Mesenchymal stem cell (in vitro differentiated cells and primary cell): ENCODE data around the gene PPP6R3.
A peak's percentile ranks its signal among the peaks of the same experiment; 100 is the strongest.

Experiments
- DNase-seq: peaks from one replicate; pipeline ENCODE4 v3.0.0-alpha.2; 2013
- H2AFZ ChIP-seq: one replicate; pipeline ENCODE4 v1.6.1; 2013; ENCODE audit warnings: low read depth, mild to moderate bottlenecking, control low read depth, inconsistent platforms, low read length, moderate library complexity
- H2AK5ac ChIP-seq: 2 replicates; pipeline ENCODE4 v1.6.1; 2013; ENCODE audit warnings: low read length, moderate library complexity, mild to moderate bottlenecking, inconsistent platforms; ENCODE audit not compliant: severe bottlenecking
- H2BK120ac ChIP-seq: one replicate; pipeline ENCODE4 v1.6.1; 2013; ENCODE audit warnings: low read depth, mild to moderate bottlenecking, inconsistent platforms, low read length, moderate library complexity
- H2BK12ac ChIP-seq, 2 experiments: one replicate each; pipeline ENCODE4 v1.6.1; 2013; ENCODE audit warnings: inconsistent platforms in 2 of 2, low read length in 2 of 2, mild to moderate bottlenecking in 2 of 2, moderate library complexity in 2 of 2, control low read depth in 1 of 2
- H2BK15ac ChIP-seq: one replicate; pipeline ENCODE4 v1.6.1; 2013; ENCODE audit warnings: mild to moderate bottlenecking, low read depth, inconsistent platforms; ENCODE audit not compliant: poor library complexity, severe bottlenecking
- H2BK5ac ChIP-seq: 2 replicates; pipeline ENCODE4 v1.6.1; 2013; ENCODE audit warnings: low read depth, mild to moderate bottlenecking, low read length, control low read depth, inconsistent platforms; ENCODE audit not compliant: poor library complexity, severe bottlenecking
- H3K14ac ChIP-seq, 2 experiments: one replicate each; pipeline ENCODE4 v1.6.1; 2013; ENCODE audit warnings: inconsistent platforms in 2 of 2, low read length in 2 of 2, control low read depth in 1 of 2, mild to moderate bottlenecking in 1 of 2, moderate library complexity in 1 of 2
- H3K18ac ChIP-seq, 2 experiments: one replicate each; pipeline ENCODE4 v1.6.1; 2013; ENCODE audit warnings: inconsistent platforms in 2 of 2, low read length in 2 of 2, control low read depth in 1 of 2, low read depth in 1 of 2, mild to moderate bottlenecking in 1 of 2
- H3K23ac ChIP-seq, 2 experiments: one replicate each; pipeline ENCODE4 v1.6.1; 2013; ENCODE audit warnings: inconsistent platforms in 2 of 2, low read length in 2 of 2, mild to moderate bottlenecking in 2 of 2, moderate library complexity in 2 of 2, control low read depth in 1 of 2
- H3K27ac ChIP-seq: 2 replicates; pipeline ENCODE4 v1.5.1; 2013; ENCODE audit warnings: mild to moderate bottlenecking, moderate library complexity, low read length, control low read depth, inconsistent platforms; ENCODE audit not compliant: poor library complexity, severe bottlenecking
- H3K27me3 ChIP-seq, 2 experiments: 2 replicates each; pipeline versions ENCODE4 v1.6.1 to v1.7.0; 2013; ENCODE audit warnings: low read length in 2 of 2, mild to moderate bottlenecking in 2 of 2, moderate library complexity in 2 of 2, control low read depth in 1 of 2, inconsistent platforms in 1 of 2; ENCODE audit not compliant: control insufficient read depth in 1 of 2, insufficient read depth in 1 of 2
- H3K36me3 ChIP-seq, 2 experiments: 2 replicates each; pipeline versions ENCODE4 v1.6.1 to v1.7.0; 2013; ENCODE audit warnings: low read length in 2 of 2, control low read depth in 1 of 2, inconsistent platforms in 1 of 2, low read depth in 1 of 2, mild to moderate bottlenecking in 1 of 2; ENCODE audit not compliant: insufficient read depth in 2 of 2, control insufficient read depth in 1 of 2
- H3K4ac ChIP-seq, 2 experiments: one replicate each; pipeline ENCODE4 v1.6.1; 2013; ENCODE audit warnings: inconsistent platforms in 2 of 2, low read length in 2 of 2, mild to moderate bottlenecking in 2 of 2, moderate library complexity in 2 of 2, control low read depth in 1 of 2, low read depth in 1 of 2
- H3K4me1 ChIP-seq: 2 replicates; pipeline ENCODE4 v1.6.1; 2013; ENCODE audit warnings: low read depth, low read length, control low read depth; ENCODE audit not compliant: control insufficient read depth, insufficient read depth
- H3K4me2 ChIP-seq: 2 replicates; pipeline ENCODE4 v1.6.1; 2013; ENCODE audit warnings: low read length, mild to moderate bottlenecking, inconsistent platforms; ENCODE audit not compliant: poor library complexity, severe bottlenecking
- H3K4me3 ChIP-seq, 2 experiments: 2 replicates each; pipeline versions ENCODE4 v1.5.1 to v1.7.0; 2013; ENCODE audit warnings: low read length in 2 of 2, mild to moderate bottlenecking in 2 of 2, control low read depth in 1 of 2, low read depth in 1 of 2; ENCODE audit not compliant: insufficient read depth in 1 of 2
- H3K79me1 ChIP-seq: replicated peaks from 2 replicates; pipeline ENCODE4 v1.6.1; 2013; ENCODE audit warnings: mild to moderate bottlenecking, control low read depth, low read length, inconsistent platforms; ENCODE audit not compliant: poor library complexity, severe bottlenecking
- H3K9ac ChIP-seq: 2 replicates; pipeline ENCODE4 v1.7.0; 2013; ENCODE audit warnings: mild to moderate bottlenecking, low read length, moderate library complexity
- H3K9me3 ChIP-seq: 2 replicates; pipeline ENCODE4 v1.7.0; 2013; ENCODE audit warnings: mild to moderate bottlenecking, low read length; ENCODE audit not compliant: control insufficient read depth
- H4K8ac ChIP-seq: one replicate; pipeline ENCODE4 v1.6.1; 2013; ENCODE audit warnings: inconsistent platforms, mild to moderate bottlenecking, low read length, moderate library complexity
- H4K91ac ChIP-seq: one replicate; pipeline ENCODE4 v1.6.1; 2013; ENCODE audit warnings: mild to moderate bottlenecking, low read length, inconsistent platforms
- WGBS: methylation state at CpG from one replicate; pipeline ENCODE4 v1.1.7; 2013; ENCODE audit warnings: mixed read lengths; 5-methylcytosine and 5-hydroxymethylcytosine counted together

The PPP6R3 gene

GRCh38 chr11:68581439-68581838, 120.9 kb downstream of the PPP6R3 start:
- Histone ChIP-seq H3K4me2 (no peak overlapping the region), H4K8ac (peak overlapping the region; percentile 31), H3K4ac (no peak overlapping the region), H2AK5ac (no peak overlapping the region), H2AFZ (no peak overlapping the region), H3K4me1 (peaks cover 16% of the 10 kb centered on the region), H2BK15ac (no peak overlapping the region), H3K9me3 (no peaks in the 10 kb centered on the region), H2BK12ac (no peak overlapping the region), H3K27ac (no peak overlapping the region), H2BK5ac (no peak overlapping the region), H2BK120ac (no peak overlapping the region), H3K4me3 (no peak overlapping the region), H3K9ac (no peak overlapping the region), H3K18ac (no peak overlapping the region), H4K91ac (no peak overlapping the region), H3K79me1 (peaks cover 24% of the 10 kb centered on the region), H3K23ac (no peak overlapping the region), H3K14ac (no peak overlapping the region), H3K27me3 (no peaks in the 10 kb centered on the region), H3K36me3 (peaks cover 12 to 86% of the 10 kb centered on the region in 2 experiments)
- DNase-seq, result no peak
- WGBS, result 98% methylated on average over 3 of the region's 4 CpGs

GRCh38 chr11:68581901-68582300, 121.3 kb downstream of the PPP6R3 start:
- no peak overlapping the region for H2AFZ ChIP-seq
- no peak for DNase-seq
- peaks cover 13 to 86% of the 10 kb centered on the region in 2 experiments for H3K36me3 ChIP-seq
- H2BK15ac ChIP-seq, result no peak overlapping the region
- no peak overlapping the region for H2BK5ac ChIP-seq
- no peak overlapping the region for H4K8ac ChIP-seq
- no peak overlapping the region for H3K9ac ChIP-seq
- H3K4ac ChIP-seq, result no peak overlapping the region
- no peaks in the 10 kb centered on the region for H3K9me3 ChIP-seq
- H3K27ac ChIP-seq, result no peak overlapping the region
- no peak overlapping the region for H3K18ac ChIP-seq
- H3K4me2 ChIP-seq, result no peak overlapping the region
- H2AK5ac ChIP-seq, result no peak overlapping the region
- no peaks in the 10 kb centered on the region for H3K27me3 ChIP-seq
- H4K91ac ChIP-seq, result no peak overlapping the region
- no peak overlapping the region for H2BK12ac ChIP-seq
- peaks cover 25% of the 10 kb centered on the region for H3K79me1 ChIP-seq
- no peak overlapping the region for H3K23ac ChIP-seq
- H2BK120ac ChIP-seq, result no peak overlapping the region
- 100% methylated on average over 3 of the region's 3 CpGs for WGBS
- no peak overlapping the region for H3K4me3 ChIP-seq
- peaks cover 16% of the 10 kb centered on the region for H3K4me1 ChIP-seq
- no peak overlapping the region for H3K14ac ChIP-seq

DNA sequence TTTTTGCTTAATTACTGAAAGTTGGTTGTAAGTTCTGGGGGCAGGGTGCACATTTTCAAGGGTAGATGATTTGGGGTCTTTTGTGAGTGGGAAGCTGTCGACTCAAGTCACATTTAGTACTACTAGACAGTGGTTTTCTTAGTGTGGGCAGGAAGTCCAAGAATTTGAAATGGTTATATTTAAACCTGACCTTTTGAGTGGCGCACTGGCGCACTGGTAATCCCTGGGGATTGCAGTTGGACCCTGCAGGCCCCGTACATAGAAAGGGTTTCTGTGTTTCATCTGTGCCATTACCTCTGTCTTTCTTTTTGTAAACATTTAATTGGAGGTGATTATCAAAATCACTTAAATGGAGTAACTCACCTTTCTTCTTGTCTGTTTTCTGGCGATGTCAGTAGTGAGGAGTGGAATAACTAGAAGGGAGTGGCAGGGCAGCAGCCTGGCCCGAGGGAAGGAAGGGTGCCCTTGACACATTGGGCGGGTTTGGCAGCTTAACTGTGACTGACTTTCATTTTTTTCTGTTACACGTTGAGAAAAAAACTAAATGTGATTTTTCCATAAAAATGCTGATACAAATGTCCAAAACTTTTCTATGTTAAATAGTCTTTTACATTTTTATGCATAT, 122.0 kb downstream of the PPP6R3 start:
- H2BK120ac ChIP-seq, result no peak overlapping the region
- H3K4me3 ChIP-seq, result no peak overlapping the region
- no peak overlapping the region for H3K18ac ChIP-seq
- peaks cover 27% of the 10 kb centered on the region for H3K79me1 ChIP-seq
- no peak overlapping the region for H3K4ac ChIP-seq
- no peak overlapping the region for H3K23ac ChIP-seq
- peaks cover 16% of the 10 kb centered on the region for H3K4me1 ChIP-seq
- H3K27me3 ChIP-seq, result no peaks in the 10 kb centered on the region
- no peaks in the 10 kb centered on the region for H3K9me3 ChIP-seq
- no peak overlapping the region for H2BK5ac ChIP-seq
- no peak overlapping the region for H3K14ac ChIP-seq
- H2BK12ac ChIP-seq, result no peak overlapping the region
- H3K9ac ChIP-seq, result no peak overlapping the region
- no peak overlapping the region for H4K91ac ChIP-seq
- WGBS, result 94% methylated on average over 5 of the region's 8 CpGs
- no peak overlapping the region for H2AK5ac ChIP-seq
- no peak overlapping the region for H2AFZ ChIP-seq
- peak overlapping the region; percentile 83 for H3K27ac ChIP-seq
- peaks cover 13 to 86% of the 10 kb centered on the region in 2 experiments for H3K36me3 ChIP-seq
- no peak overlapping the region for H4K8ac ChIP-seq
- DNase-seq, result no peak
- peak overlapping the region; percentile 48 for H3K4me2 ChIP-seq
- H2BK15ac ChIP-seq, result no peak overlapping the region

DNA sequence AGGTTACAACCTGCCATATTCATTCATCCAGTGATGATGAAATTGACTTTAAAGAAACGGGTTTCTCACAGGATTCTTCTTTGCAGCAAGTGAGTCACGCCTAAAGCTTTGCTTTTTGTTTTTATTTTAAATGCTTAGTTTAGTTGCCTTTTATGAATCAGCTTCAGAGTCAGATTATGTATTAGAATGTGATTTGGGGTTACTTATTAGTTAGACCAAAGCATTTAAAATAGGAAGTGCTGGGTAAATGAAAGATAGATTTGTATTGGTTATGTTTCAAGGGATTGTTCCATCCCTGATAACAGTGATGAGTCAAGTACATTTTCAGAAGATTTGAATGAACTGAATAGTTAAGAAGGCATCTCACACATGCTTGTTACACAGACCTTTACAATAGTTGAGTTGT, 122.5 kb downstream of the PPP6R3 start:
- Histone ChIP-seq H3K23ac (no peak overlapping the region), H2BK120ac (no peak overlapping the region)
- WGBS, result 70% methylated on average over 2 of the region's 2 CpGs

More for the DNA sequence above, 122.5 kb downstream of the PPP6R3 start:
- H4K91ac ChIP-seq, result no peak overlapping the region
- H3K4ac ChIP-seq, result no peak overlapping the region
- no peaks in the 10 kb centered on the region for H3K9me3 ChIP-seq
- peaks cover 16% of the 10 kb centered on the region for H3K4me1 ChIP-seq
- H4K8ac ChIP-seq, result no peak overlapping the region
- H2BK12ac ChIP-seq, result no peak overlapping the region
- peaks cover 27% of the 10 kb centered on the region for H3K79me1 ChIP-seq
- no peak overlapping the region for H3K4me2 ChIP-seq
- H2BK5ac ChIP-seq, result no peak overlapping the region
- H3K36me3 ChIP-seq, result peaks cover 16 to 86% of the 10 kb centered on the region in 2 experiments
- H2AK5ac ChIP-seq, result no peak overlapping the region
- H3K14ac ChIP-seq, result no peak overlapping the region
- H2BK15ac ChIP-seq, result no peak overlapping the region
- H3K27ac ChIP-seq, result no peak overlapping the region
- no peak overlapping the region for H3K9ac ChIP-seq
- H3K18ac ChIP-seq, result no peak overlapping the region
- DNase-seq, result peak; percentile 38
- H2AFZ ChIP-seq, result no peak overlapping the region
- H3K27me3 ChIP-seq, result no peaks in the 10 kb centered on the region
- H3K4me3 ChIP-seq, result no peak overlapping the region
